CD1c-positive myeloid dendritic cell (primary cell): ENCODE measurements around the gene DENND1A.

Experiments used
- DNase-seq: peaks from one replicate; pipeline ENCODE4 v3.0.0-alpha.2; 2016; ENCODE audit errors: extremely low spot score

DENND1A gene

GRCh38 chr9:123390337-123391135 lies 539.4 kb downstream of the DENND1A start:
- no peak for DNase-seq

DNA sequence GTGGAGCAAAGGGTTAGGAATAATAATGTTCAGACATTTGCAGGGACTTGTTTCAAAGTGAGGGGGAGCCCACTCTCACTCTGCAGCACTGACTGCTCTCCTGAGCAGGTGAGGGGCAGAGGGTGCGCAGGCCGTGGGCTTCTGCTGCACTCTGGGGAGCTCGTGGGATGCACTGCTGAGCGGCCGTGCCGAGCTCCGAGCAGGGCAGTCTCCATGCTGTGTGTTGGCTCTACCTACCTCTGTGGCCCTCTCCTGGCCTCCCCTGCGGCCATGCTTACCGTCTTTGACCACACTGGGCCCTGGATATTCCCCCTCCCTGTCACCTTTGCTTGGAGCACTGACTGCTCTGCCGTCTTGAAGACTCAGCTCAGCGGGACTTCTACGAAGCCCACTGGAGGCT lies 540.2 kb downstream of the DENND1A start:
- DNase-seq = no peak

GRCh38 chr9:123389070-123389469 lies 540.9 kb downstream of the DENND1A start:
- peak; percentile 26 for DNase-seq

DNA sequence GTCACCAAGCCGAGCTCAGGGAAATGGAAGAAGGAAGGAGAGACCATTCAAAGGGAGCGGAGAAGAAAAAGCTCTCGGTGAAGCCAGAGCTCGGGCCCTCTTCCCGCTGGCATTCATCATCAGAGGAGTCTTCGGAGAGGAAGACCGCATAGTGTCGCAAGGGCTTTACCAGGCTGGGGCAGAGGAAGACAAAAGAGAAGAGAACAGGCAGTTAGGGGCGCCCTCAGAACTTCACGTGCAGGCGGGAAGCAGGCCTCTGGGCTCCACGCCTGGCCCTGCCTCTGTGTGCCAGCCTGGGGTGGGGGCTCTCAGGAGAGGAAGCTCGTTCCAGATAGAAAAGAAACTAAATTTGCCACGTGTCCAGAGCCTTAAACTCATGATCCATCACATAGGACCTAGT lies 542.2 kb downstream of the DENND1A start:
- DNase-seq = no peak

- no peak for DNase-seq
Measured at GRCh38 chr9:123383512-123384170, 546.3 kb downstream of the DENND1A start.

DNA sequence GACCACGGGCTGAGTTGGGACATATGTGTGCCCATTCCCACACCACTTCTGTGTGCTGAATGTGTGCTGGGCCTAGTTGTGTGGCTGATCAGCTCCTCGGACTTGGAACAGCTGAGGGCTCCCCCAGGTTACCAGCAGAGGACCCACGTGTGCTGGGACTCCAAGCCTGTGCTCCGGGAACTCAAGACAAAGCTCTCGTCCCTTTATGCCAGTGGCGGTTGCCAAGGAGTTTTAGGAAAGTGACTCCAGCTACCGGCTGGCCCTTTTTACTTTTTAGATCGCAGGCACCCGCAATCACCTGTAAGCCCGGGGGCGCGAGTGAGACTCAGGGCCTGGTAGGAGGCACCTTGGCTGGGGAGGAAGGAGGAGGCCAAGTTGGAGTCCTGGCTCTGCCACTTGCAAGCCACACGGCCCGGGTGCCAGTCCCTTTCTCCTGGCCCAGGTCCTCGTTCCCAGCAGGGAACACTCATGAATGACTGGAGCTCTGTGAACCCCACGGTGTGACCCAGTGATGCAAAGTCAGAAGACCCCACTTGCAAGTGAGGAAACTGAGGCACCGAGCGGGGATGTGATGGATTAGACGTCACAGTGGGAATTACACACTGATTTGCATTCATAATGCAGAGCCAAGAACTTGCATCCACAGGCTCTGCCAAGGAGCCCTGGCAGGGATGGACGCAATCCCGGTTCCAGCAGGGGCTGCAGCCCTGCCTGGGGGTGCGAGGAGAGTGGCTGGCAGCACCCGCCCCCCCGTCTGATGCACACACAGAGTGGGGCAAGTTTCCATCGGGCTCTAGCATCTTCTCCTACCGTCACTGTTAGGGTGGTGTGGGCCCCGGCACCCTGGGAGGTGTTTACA lies 547.0 kb downstream of the DENND1A start:
- DNase-seq = no peak

GRCh38 chr9:123380852-123381705 lies 548.8 kb downstream of the DENND1A start:
- no peak for DNase-seq

DNA sequence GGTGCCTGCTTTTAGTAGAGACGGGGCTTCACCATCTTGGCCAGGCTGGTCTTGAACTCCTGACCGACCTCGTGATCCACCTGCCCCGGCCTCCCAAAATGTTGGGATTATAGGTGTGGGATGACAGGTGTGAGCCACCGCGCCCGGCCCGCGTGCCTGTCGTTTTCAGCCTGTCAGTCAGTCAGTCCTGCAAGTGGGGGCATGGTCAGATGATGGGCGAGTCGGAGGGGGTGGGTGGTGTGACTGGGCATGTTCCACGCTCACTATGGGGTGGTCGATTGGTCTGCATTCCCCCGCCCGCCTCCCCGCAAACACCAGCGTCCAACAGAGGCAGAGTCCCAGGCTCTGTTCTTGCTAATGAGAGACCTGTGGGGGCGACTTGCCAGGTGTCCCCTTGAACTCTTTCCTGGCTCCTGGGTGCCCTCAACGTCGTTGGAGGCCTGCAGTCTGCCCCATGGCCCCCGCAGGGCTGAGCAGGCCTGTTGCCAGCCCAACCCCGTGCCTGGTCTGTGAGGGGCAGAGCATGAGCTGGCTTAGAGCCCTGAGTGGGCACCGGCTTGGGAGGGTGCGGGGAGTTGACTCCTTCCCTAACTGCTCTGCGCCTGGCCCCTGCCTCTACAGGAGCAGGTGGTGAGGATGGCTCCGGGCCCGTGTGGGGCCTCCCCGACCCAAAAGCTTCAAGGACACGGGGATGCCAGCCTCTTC lies 550.8 kb downstream of the DENND1A start:
- no peak for DNase-seq

GRCh38 chr9:123378025-123378424 lies 551.9 kb downstream of the DENND1A start:
- DNase-seq = no peak

- DNase-seq = no peak
Measured at GRCh38 chr9:123377211-123377971, 552.5 kb downstream of the DENND1A start.

DNA sequence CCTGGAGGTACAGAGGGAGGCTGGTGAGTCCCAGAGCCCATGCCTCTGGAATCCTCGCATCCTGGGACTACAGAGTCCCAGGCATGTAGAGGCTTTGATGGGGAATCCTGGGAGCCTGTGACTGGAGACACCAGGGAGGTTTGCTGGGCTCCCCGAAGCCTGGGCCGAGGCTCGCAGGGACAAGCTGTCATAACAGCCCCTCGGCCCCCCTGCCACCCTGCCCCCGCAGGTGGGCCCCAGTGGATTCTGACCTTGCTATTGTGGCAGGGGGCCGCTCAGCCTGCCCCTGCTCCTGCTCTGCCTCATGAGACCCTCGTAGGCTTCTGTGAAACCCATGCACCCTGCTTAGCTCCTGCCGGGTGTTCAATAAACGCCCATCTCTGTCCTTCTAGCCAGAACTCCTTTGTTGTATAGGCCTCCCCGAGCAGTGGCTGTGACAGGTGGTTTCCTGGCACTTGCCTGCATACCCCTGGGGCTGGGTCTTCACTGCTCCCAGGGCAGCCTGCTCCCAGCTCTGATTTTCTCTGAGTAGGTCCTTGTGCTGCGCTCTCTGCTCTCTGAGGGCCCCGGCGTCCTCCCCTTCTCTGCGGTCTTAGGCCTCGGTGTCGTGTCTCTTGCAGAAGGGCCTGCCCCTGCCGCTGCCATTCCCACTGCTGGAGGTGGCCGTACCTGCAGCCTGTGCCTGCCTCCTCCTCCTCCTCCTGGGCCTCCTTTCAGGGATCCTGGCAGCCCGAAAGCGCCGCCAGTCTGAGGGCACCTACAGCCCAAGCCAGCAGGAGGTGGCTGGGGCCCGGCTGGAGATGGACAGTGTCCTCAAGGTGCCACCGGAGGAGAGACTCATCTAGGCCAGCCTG lies 553.5 kb downstream of the DENND1A start:
- DNase-seq = no peak

- peak; percentile 26 for DNase-seq
Measured at GRCh38 chr9:123375469-123376132, 554.3 kb downstream of the DENND1A start.

GRCh38 chr9:123373946-123374345 lies 556.0 kb downstream of the DENND1A start:
- no peak for DNase-seq

DNA sequence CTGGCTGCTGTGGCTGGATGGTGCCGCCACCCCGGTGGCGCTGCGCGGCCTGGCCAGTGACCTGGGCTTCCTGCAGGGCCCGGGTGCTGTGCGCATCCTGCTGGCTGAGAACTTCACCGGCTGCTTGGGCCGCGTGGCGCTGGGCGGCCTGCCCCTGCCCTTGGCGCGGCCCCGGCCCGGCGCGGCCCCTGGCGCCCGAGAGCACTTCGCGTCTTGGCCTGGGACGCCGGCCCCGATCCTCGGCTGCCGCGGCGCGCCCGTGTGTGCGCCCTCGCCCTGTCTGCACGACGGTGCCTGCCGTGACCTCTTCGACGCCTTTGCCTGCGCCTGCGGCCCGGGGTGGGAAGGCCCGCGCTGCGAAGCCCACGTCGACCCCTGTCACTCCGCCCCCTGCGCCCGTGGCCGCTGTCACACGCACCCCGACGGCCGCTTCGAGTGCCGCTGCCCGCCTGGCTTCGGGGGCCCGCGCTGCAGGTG lies 556.4 kb downstream of the DENND1A start:
- no peak for DNase-seq

GRCh38 chr9:123372766-123373446 lies 557.0 kb downstream of the DENND1A start:
- no peak for DNase-seq

- DNase-seq = no peak
Measured at GRCh38 chr9:123371805-123372590, 557.9 kb downstream of the DENND1A start.

DNA sequence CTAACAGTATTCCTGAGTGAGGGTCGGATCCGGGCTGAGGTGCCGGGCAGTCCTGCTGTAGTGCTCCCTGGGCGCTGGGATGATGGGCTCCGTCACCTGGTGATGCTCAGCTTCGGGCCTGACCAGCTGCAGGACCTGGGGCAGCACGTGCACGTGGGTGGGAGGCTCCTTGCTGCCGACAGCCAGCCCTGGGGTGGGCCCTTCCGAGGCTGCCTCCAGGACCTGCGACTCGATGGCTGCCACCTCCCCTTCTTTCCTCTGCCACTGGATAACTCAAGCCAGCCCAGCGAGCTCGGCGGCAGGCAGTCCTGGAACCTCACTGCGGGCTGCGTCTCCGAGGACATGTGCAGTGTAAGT lies 558.7 kb downstream of the DENND1A start:
- DNase-seq = no peak
